Endodermal cell (in vitro differentiated cells): Measurements from ENCODE around the gene PLCB3. TPM values are rescaled to one million over a fixed set of nuclear protein-coding genes. Genes with fewer than 3 reads are reported as not detected.

Experiments
- DNase-seq: peaks from one replicate; pipeline ENCODE4 v3.0.0-alpha.2; 2017
- H3K27ac ChIP-seq: 2 replicates; pipeline ENCODE4 v1.5.1; 2013; ENCODE audit warnings: mild to moderate bottlenecking, low read depth, low read length, moderate library complexity
- H3K27me3 ChIP-seq: 2 replicates; pipeline ENCODE4 v1.6.1; 2013; ENCODE audit warnings: mild to moderate bottlenecking, low read length, moderate library complexity; ENCODE audit not compliant: insufficient read depth, control insufficient read depth, poor library complexity, severe bottlenecking
- H3K36me3 ChIP-seq: 2 replicates; pipeline ENCODE4 v1.7.0; 2013; ENCODE audit warnings: mild to moderate bottlenecking, low read length, moderate library complexity; ENCODE audit not compliant: control insufficient read depth, insufficient read depth
- H3K4me1 ChIP-seq: one replicate; pipeline ENCODE4 v1.7.0; 2013; ENCODE audit warnings: low read length; ENCODE audit not compliant: control insufficient read depth, insufficient read depth
- H3K4me3 ChIP-seq: 2 replicates; pipeline ENCODE4 v1.5.1; 2013; ENCODE audit warnings: mild to moderate bottlenecking, low read length, moderate library complexity
- H3K9ac ChIP-seq: 2 replicates; pipeline ENCODE4 v1.6.1; 2013; ENCODE audit warnings: mild to moderate bottlenecking, low read length, moderate library complexity; ENCODE audit not compliant: poor library complexity, severe bottlenecking; ENCODE audit errors: extremely low read depth
- H3K9me3 ChIP-seq: 2 replicates; pipeline ENCODE4 v1.6.1; 2013; ENCODE audit warnings: mild to moderate bottlenecking, low read length, moderate library complexity; ENCODE audit not compliant: control insufficient read depth
- H3K27ac Mint-ChIP-seq: 2 replicates; pipeline ENCODE4 v1.8.0; 2020; ENCODE audit warnings: mixed read lengths
- H3K27me3 Mint-ChIP-seq: 2 replicates; pipeline ENCODE4 v1.8.0; 2021; ENCODE audit warnings: mild to moderate bottlenecking, mixed read lengths; ENCODE audit not compliant: insufficient read depth
- H3K36me3 Mint-ChIP-seq: 2 replicates; pipeline ENCODE4 v1.8.0; 2020; ENCODE audit warnings: low read depth, mixed read lengths
- H3K4me1 Mint-ChIP-seq: 2 replicates; pipeline ENCODE4 v1.8.0; 2020; ENCODE audit warnings: mixed read lengths
- H3K4me3 Mint-ChIP-seq: 2 replicates; pipeline ENCODE4 v1.8.0; 2020; ENCODE audit warnings: mild to moderate bottlenecking, moderate library complexity, mixed read lengths
- H3K9me3 Mint-ChIP-seq: 2 replicates; pipeline ENCODE4 v1.8.0; 2020; ENCODE audit warnings: mild to moderate bottlenecking, mixed read lengths
- CTCF ChIP-seq: fragments of 200-600 bp; sonication (generic); conservative IDR thresholded peaks from 2 replicates; pipeline ENCODE4 v1.5.0; 2021; ENCODE audit warnings: antibody characterized with exemption, mild to moderate bottlenecking
- WGBS, 2 experiments: methylation state at CpG; one replicate each; pipeline versions ENCODE4 v1.1.5 to v1.1.7; 2013; ENCODE audit warnings: missing lambda C conversion rate in 2 of 2, mixed read lengths in 1 of 2; ENCODE audit not compliant: insufficient coverage in 1 of 2, insufficient read length in 1 of 2; 5-methylcytosine and 5-hydroxymethylcytosine counted together
- total RNA-seq, 2 donors: library from RNA; stranded (reverse); fragmentation: NEBNext Ultra II Directional in 1 of 2; extraction: Animal tissue kit (Norgen Biotek cat#: 25700) in 1 of 2; gene quantifications; 2 replicates in 1 of 2; 3 replicates in 1 of 2; pipeline ENCODE4 v1.2.1, GENCODE V29; 2021

The PLCB3 gene
- total RNA-seq, 2 donors from 2014 or later: 75.0 to 83.2 TPM

GRCh38 chr11:64296236-64296635 is 44.9 kb downstream of the PLCB3 start:
- no peak overlapping the region for H3K27ac Mint-ChIP-seq
- no peak for TF ChIP-seq CTCF
- Histone ChIP-seq H3K27me3 (peaks cover 100% of the 10 kb centered on the region), H3K4me1 (no peaks in the 10 kb centered on the region), H3K9me3 (no peaks in the 10 kb centered on the region), H3K36me3 (no peaks in the 10 kb centered on the region), H3K9ac (no peak overlapping the region), H3K4me3 (no peak overlapping the region), H3K27ac (no peak overlapping the region)
- no peak overlapping the region for H3K4me3 Mint-ChIP-seq
- H3K27me3 Mint-ChIP-seq: peaks cover 92% of the 10 kb centered on the region
- WGBS, 2 experiments: 50 to 67% methylated on average over 1 of the region's 1 CpG
- H3K4me1 Mint-ChIP-seq: no peaks in the 10 kb centered on the region
- H3K36me3 Mint-ChIP-seq: no peaks in the 10 kb centered on the region
- no peaks in the 10 kb centered on the region for H3K9me3 Mint-ChIP-seq
- no peak for DNase-seq

- H3K4me1 ChIP-seq: no peaks in the 10 kb centered on the region
- H3K27me3 ChIP-seq: peaks cover 100% of the 10 kb centered on the region
- H3K4me1 Mint-ChIP-seq: no peaks in the 10 kb centered on the region
- no peaks in the 10 kb centered on the region for H3K9me3 Mint-ChIP-seq
- no peak for TF ChIP-seq CTCF
- H3K27ac ChIP-seq: no peak overlapping the region
- no peaks in the 10 kb centered on the region for H3K36me3 Mint-ChIP-seq
- H3K36me3 ChIP-seq: no peaks in the 10 kb centered on the region
- no peak overlapping the region for H3K9ac ChIP-seq
- peaks cover 98% of the 10 kb centered on the region for H3K27me3 Mint-ChIP-seq
- no peaks in the 10 kb centered on the region for H3K9me3 ChIP-seq
- 44 to 55% methylated on average over 25 to 34 of the region's 34 CpGs for WGBS, 2 experiments
- H3K4me3 ChIP-seq: no peak overlapping the region
- H3K27ac Mint-ChIP-seq: no peak overlapping the region
- no peak overlapping the region for H3K4me3 Mint-ChIP-seq
- no peak for DNase-seq
Measured at GRCh38 chr11:64296830-64297698, 45.7 kb downstream of the PLCB3 start.

GRCh38 chr11:64297699-64298358 is 46.5 kb downstream of the PLCB3 start:
- Mint-ChIP-seq H3K4me3 (no peak overlapping the region), H3K9me3 (no peaks in the 10 kb centered on the region), H3K4me1 (no peaks in the 10 kb centered on the region), H3K27ac (no peak overlapping the region), H3K36me3 (no peaks in the 10 kb centered on the region), H3K27me3 (peaks cover 94% of the 10 kb centered on the region)
- peaks cover 92% of the 10 kb centered on the region for H3K27me3 ChIP-seq
- WGBS, 2 experiments: 74 to 77% methylated on average over 16 to 18 of the region's 18 CpGs
- no peak for TF ChIP-seq CTCF
- no peak overlapping the region for H3K9ac ChIP-seq
- no peak overlapping the region for H3K27ac ChIP-seq
- no peaks in the 10 kb centered on the region for H3K36me3 ChIP-seq
- no peaks in the 10 kb centered on the region for H3K4me1 ChIP-seq
- H3K4me3 ChIP-seq: no peak overlapping the region
- H3K9me3 ChIP-seq: no peaks in the 10 kb centered on the region
- no peak for DNase-seq
